K562 (cell line): ENCODE measurements around the gene NAB1. TPM values are rescaled to one million over a fixed set of nuclear protein-coding genes. Genes with fewer than 3 reads are reported as not detected.

Source experiments
- CAMTA2 ChIP-seq: fragments of 250-450 bp; sonication (Bioruptor Pico); conservative IDR thresholded peaks from 2 replicates; pipeline ENCODE4 v1.5.1; 2022
- GABPB1 ChIP-seq: sonication (generic); formaldehyde crosslinking; IDR thresholded peaks from 2 replicates; pipeline ENCODE4 v1.8.0; 2022; ENCODE audit warnings: mild to moderate bottlenecking, missing genetic modification reagents
- REST ChIP-seq, 2 experiments: fragments of 450-650 bp; formaldehyde crosslinking in 1 of 2; IDR thresholded peaks; 2 replicates each; pipeline versions ENCODE4 v1.4.0 to v1.6.1; 2014 to 2020; ENCODE audit warnings: mild to moderate bottlenecking in 2 of 2, borderline replicate concordance in 1 of 2, low read depth in 1 of 2
- polyA plus RNA-seq, 8 experiments: library from polyadenylated mRNA; depleted of rRNA in 4 of 8; stranded (reverse) in 5 of 8; unstranded in 3 of 8; fragments of >200 nt; fragmentation: Nextera tagmentation in 2 of 8; fragmentation: Illumina TruSeq in 1 of 8; extraction: Ambion mirVana in 2 of 8; extraction: Trizol in 1 of 8; gene quantifications; 2 replicates each; pipeline versions ENCODE4 v1.2.1 to v1.2.3, GENCODE V29; 2011 to 2014; ENCODE audit warnings: inconsistent platforms in 1 of 8, missing spikeins in 1 of 8
- total RNA-seq, 7 experiments: library from RNA; depleted of rRNA in 6 of 7; stranded (reverse); fragments of >200 nt in 6 of 7; fragmentation: Illumina TruSeq in 2 of 7; extraction: Trizol in 2 of 7; gene quantifications; 2 replicates each; pipeline versions ENCODE4 v1.2.1 to v1.2.3, GENCODE V29; 2011 to 2021; ENCODE audit warnings: low replicate concordance in 1 of 7

NAB1 gene
- total and polyA plus RNA-seq, 9 of the 15 experiments (the other 6 are each of a cell fraction or from before 2014, with no cell fraction given): 3.1 to 23.0 (median 16.3) TPM

DNA sequence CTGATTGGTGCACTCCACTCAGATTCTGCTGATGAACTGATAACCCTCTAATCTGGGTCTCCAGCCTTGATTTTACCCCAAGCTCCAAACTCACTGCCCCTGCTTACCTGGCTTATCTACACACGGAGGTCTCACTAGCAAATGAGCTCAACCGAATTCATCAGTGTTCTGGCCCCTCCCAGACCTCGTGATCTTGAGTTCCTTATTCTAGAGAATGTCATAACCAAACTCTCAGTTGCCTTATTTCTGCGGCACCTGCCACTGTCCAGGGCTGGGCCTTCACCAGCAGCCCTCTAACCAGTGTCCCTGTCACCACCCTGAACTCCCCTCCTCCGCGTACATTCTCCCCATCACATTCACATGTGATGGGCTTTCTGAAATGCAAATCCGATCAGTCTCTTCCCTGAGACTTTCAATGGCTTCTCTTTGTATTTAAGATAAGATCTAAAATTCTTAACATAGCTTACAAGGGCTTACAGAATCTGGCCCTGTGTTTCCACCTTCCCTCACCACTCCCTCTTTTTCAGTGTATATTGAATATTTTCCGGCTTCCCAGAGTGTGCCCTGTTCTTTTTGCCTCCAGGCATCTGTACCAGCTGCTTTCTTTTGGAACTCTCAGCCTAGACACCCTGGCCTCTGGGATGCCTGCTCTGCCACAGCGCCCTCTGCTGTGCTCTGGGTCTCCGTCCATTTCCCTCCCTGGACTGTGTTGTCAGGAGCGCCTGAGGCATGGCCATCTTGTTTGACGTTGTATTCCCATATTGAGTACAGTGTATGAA, 31.1 kb downstream of the NAB1 start (continued):
- TF ChIP-seq REST (IDR thresholded peaks at IDR 0.05; ENCODE audit: borderline replicate concordance) (peak; percentile 55), REST (CRISPR knock-in tag; IDR thresholded peaks at IDR 0.05; ENCODE audit: low read depth) (no peak), GABPB1 (CRISPR knock-in tag) (no peak), CAMTA2 (CRISPR knock-in tag) (no peak)
- TF ChIP-seq, all 486 proteins: peak for 16
